ENCODE measurements around the gene DIP2B.

The DIP2B gene

GRCh38 chr12:50740307-50740706 lies 235.5 kb downstream of the DIP2B start:
- TF ChIP-seq CTCF (IDR thresholded peaks at IDR 0.05; ENCODE audit: insufficient read depth, low read depth, low read length, missing control alignments): no peak
- no peak overlapping the region for H3K4me3 ChIP-seq (ENCODE audit: low read length)
- DNase-seq (ENCODE audit: low read depth): peak; percentile 60

- no peak for TF ChIP-seq CTCF (IDR thresholded peaks at IDR 0.05; ENCODE audit: insufficient read depth, low read depth, low read length, missing control alignments)
- no peak for DNase-seq (ENCODE audit: low read depth)
- H3K4me3 ChIP-seq (ENCODE audit: low read length): no peak overlapping the region
Observed at GRCh38 chr12:50742776-50743175, 238.0 kb downstream of the DIP2B start.

GRCh38 chr12:50745861-50746260 lies 241.1 kb downstream of the DIP2B start:
- no peak overlapping the region for H3K4me3 ChIP-seq (ENCODE audit: low read length)
- no peak for DNase-seq (ENCODE audit: low read depth)
- no peak for TF ChIP-seq CTCF (IDR thresholded peaks at IDR 0.05; ENCODE audit: insufficient read depth, low read depth, low read length, missing control alignments)

- H3K4me3 ChIP-seq (ENCODE audit: low read length): no peak overlapping the region
- no peak for TF ChIP-seq CTCF (IDR thresholded peaks at IDR 0.05; ENCODE audit: insufficient read depth, low read depth, low read length, missing control alignments)
- DNase-seq (ENCODE audit: low read depth): no peak
Observed at GRCh38 chr12:50746431-50746830, 241.6 kb downstream of the DIP2B start.

GRCh38 chr12:50747817-50748216 lies 243.0 kb downstream of the DIP2B start:
- DNase-seq (ENCODE audit: low read depth): no peak
- no peak for TF ChIP-seq CTCF (IDR thresholded peaks at IDR 0.05; ENCODE audit: insufficient read depth, low read depth, low read length, missing control alignments)
- H3K4me3 ChIP-seq (ENCODE audit: low read length): no peak overlapping the region

- no peak for TF ChIP-seq CTCF (IDR thresholded peaks at IDR 0.05; ENCODE audit: insufficient read depth, low read depth, low read length, missing control alignments)
- no peak overlapping the region for H3K4me3 ChIP-seq (ENCODE audit: low read length)
Observed at GRCh38 chr12:50749459-50749882, 244.7 kb downstream of the DIP2B start.

GRCh38 chr12:50750366-50750765 lies 245.6 kb downstream of the DIP2B start:
- DNase-seq (ENCODE audit: low read depth): no peak
- TF ChIP-seq CTCF (IDR thresholded peaks at IDR 0.05; ENCODE audit: insufficient read depth, low read depth, low read length, missing control alignments): no peak

More at GRCh38 chr12:50749459-50749882, 244.7 kb downstream of the DIP2B start:
- DNase-seq (ENCODE audit: low read depth): no peak

More at GRCh38 chr12:50750366-50750765, 245.6 kb downstream of the DIP2B start:
- no peak overlapping the region for H3K4me3 ChIP-seq (ENCODE audit: low read length)

Data from epithelial cell of esophagus (primary cell).